ENCODE measurements around the gene GBGT1. TPM values are rescaled to one million over a fixed set of nuclear protein-coding genes. Genes with fewer than 3 reads are reported as not detected.

Gene GBGT1
- total RNA-seq, 3 donors from 2014 or later (not counting 1 experiment from before 2014, with no cell fraction given): 1.4 to 2.2 (median 1.7) TPM

DNA sequence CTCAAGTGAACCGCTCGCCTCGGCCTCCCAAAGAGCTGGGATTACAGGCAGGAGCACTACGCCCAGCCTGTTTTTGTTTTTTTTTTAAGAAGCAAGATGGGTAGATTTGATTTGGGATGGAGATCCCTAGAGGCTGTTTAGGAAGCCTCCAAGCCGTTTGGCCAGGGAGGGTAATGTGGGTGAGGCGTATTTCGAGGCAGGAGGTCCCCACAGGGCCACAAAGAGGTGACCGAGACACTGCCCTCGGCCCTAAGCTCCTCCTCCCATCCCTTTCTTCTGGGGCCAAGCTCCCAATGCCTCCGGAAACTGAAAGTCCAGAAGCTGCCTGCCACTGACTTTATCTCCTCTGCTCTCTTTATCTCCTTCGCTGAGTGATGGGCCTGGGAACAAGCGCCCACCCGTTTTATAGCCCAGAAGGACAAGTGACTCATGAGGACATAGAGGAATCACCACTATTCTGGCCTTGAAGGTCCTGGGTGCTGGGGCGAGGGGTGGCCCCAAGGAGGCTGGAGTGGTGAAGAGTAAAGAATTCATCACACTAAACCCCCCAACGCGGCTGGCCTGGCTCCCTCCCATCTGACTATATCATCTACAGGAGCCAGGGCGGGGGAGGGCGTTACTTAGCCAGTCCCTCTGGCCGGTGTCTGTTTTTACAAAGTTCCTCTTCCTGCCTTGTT is 40.6 kb downstream of the GBGT1 start:
- Mint-ChIP-seq H3K4me1 (peaks cover 50 to 76% of the 10 kb centered on the region in 2 donors), H3K27me3 (ENCODE audit: low read depth in 2 of 2) (no peaks in the 10 kb centered on the region), H3K27ac (peak overlapping the region; percentile 75 to 93), H3K36me3 (no peaks in the 10 kb centered on the region), H3K4me3 (peak overlapping the region; percentile 22), H3K9me3 (no peaks in the 10 kb centered on the region)
- no peak for ATAC-seq
- no peak for DNase-seq
- Histone ChIP-seq H3K27ac (ENCODE audit: low read length) (peak overlapping the region; percentile 21), H3K27me3 (ENCODE audit: control insufficient read depth, insufficient read depth, low read length) (no peaks in the 10 kb centered on the region), H3K4me1 (ENCODE audit: control insufficient read depth, insufficient read depth, low read length) (peaks cover 92% of the 10 kb centered on the region), H3K9me3 (ENCODE audit: control insufficient read depth, insufficient read depth, low read length) (no peaks in the 10 kb centered on the region), H3K4me3 (ENCODE audit: low read length) (no peak overlapping the region), H3K36me3 (ENCODE audit: control insufficient read depth, insufficient read depth, low read length) (peaks cover 3% of the 10 kb centered on the region)
- intact Hi-C loops (cut with micrococcal nuclease): no loop called here
- TF ChIP-seq, protein P1, sequence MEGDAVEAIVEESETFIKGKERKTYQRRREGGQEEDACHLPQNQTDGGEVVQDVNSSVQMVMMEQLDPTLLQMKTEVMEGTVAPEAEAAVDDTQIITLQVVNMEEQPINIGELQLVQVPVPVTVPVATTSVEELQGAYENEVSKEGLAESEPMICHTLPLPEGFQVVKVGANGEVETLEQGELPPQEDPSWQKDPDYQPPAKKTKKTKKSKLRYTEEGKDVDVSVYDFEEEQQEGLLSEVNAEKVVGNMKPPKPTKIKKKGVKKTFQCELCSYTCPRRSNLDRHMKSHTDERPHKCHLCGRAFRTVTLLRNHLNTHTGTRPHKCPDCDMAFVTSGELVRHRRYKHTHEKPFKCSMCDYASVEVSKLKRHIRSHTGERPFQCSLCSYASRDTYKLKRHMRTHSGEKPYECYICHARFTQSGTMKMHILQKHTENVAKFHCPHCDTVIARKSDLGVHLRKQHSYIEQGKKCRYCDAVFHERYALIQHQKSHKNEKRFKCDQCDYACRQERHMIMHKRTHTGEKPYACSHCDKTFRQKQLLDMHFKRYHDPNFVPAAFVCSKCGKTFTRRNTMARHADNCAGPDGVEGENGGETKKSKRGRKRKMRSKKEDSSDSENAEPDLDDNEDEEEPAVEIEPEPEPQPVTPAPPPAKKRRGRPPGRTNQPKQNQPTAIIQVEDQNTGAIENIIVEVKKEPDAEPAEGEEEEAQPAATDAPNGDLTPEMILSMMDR (IDR thresholded peaks at IDR 0.05): no peak
- 75% methylated on average over 18 of the region's 19 CpGs for WGBS (ENCODE audit: insufficient coverage)

DNA sequence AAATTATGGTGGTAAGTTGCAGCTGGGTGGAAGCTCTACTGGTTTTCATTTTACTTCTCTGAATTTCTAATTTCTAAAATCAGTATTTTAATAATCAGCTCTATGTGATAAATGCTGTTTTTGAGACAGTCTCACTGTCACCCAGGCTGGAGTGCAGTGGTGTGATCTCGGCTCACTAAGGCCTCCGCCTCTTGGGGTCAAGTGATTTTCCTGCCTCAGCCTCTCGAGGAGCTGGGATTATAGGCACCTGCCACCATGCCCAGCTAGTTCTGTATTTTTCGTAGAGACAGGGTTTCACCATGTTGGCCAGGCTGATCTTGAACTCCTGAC is 41.1 kb downstream of the GBGT1 start:
- no peaks in the 10 kb centered on the region for H3K9me3 ChIP-seq (ENCODE audit: control insufficient read depth, insufficient read depth, low read length)
- H3K27me3 Mint-ChIP-seq (ENCODE audit: low read depth in 2 of 2): no peaks in the 10 kb centered on the region
- H3K4me1 ChIP-seq (ENCODE audit: control insufficient read depth, insufficient read depth, low read length): peaks cover 92% of the 10 kb centered on the region
- H3K4me3 Mint-ChIP-seq: peak overlapping the region; percentile 45
- H3K36me3 Mint-ChIP-seq: no peaks in the 10 kb centered on the region
- TF ChIP-seq, protein P1 (IDR thresholded peaks at IDR 0.05): no peak
- peak overlapping the region; percentile 97 for H3K27ac ChIP-seq (ENCODE audit: low read length)
- H3K4me1 Mint-ChIP-seq: peaks cover 50 to 76% of the 10 kb centered on the region in 2 donors
- no peak overlapping the region for H3K4me3 ChIP-seq (ENCODE audit: low read length)
- ATAC-seq: no peak
- H3K27ac Mint-ChIP-seq: peak overlapping the region; percentile 75 to 93
- WGBS (ENCODE audit: insufficient coverage): 94% methylated on average over 4 of the region's 4 CpGs
- no peak for DNase-seq
- no peaks in the 10 kb centered on the region for H3K27me3 ChIP-seq (ENCODE audit: control insufficient read depth, insufficient read depth, low read length)
- peaks cover 3% of the 10 kb centered on the region for H3K36me3 ChIP-seq (ENCODE audit: control insufficient read depth, insufficient read depth, low read length)
- intact Hi-C loops (cut with micrococcal nuclease): no loop called here
- H3K9me3 Mint-ChIP-seq: no peaks in the 10 kb centered on the region

DNA sequence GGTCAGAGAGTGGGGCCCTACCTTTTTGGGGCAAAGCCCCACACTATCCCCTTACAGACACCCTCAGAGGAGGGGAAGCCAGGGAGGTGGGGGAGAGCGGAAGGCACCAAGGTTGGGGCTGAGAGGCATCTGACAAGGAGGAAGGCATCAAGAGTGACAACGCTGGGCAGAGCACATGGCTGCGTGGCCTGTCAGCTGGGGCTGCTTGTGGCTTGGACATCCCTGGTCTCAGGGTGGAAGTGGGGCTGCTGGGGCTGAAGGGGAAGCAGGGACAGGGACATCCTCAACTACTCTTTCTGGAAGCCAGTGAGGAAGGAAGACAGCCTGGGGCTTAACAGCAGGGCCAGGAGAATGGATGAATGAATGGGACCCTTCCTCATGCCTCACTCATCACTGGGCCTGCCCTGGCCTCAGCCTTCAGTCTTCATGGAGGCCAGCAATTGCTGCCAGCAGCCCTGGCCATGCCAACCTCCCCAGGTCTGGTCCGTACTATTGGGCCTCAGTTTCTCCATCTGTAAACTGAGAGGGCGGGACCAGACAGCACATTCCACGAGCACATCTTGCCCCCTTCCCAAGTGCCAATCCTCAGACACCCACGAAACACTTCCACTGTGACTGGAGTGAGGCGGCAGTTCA is 41.7 kb downstream of the GBGT1 start:
- no peaks in the 10 kb centered on the region for H3K36me3 Mint-ChIP-seq
- TF ChIP-seq, protein P1 (IDR thresholded peaks at IDR 0.05): no peak
- H3K27me3 Mint-ChIP-seq (ENCODE audit: low read depth in 2 of 2): no peaks in the 10 kb centered on the region
- intact Hi-C loops (cut with micrococcal nuclease): loop anchor here (1.0 kb wide), 1 partner anchor 27 kb away; no protein-coding TSS in a partner anchor
- Histone ChIP-seq H3K4me1 (ENCODE audit: control insufficient read depth, insufficient read depth, low read length) (peaks cover 92% of the 10 kb centered on the region), H3K36me3 (ENCODE audit: control insufficient read depth, insufficient read depth, low read length) (peaks cover 3% of the 10 kb centered on the region), H3K4me3 (ENCODE audit: low read length) (no peak overlapping the region), H3K9me3 (ENCODE audit: control insufficient read depth, insufficient read depth, low read length) (no peaks in the 10 kb centered on the region), H3K27ac (ENCODE audit: low read length) (peak overlapping the region; percentile 97), H3K27me3 (ENCODE audit: control insufficient read depth, insufficient read depth, low read length) (no peaks in the 10 kb centered on the region)
- peak overlapping the region; percentile 75 to 93 for H3K27ac Mint-ChIP-seq
- H3K4me3 Mint-ChIP-seq: peak overlapping the region; percentile 71
- H3K4me1 Mint-ChIP-seq: peaks cover 47 to 75% of the 10 kb centered on the region in 2 donors
- no peaks in the 10 kb centered on the region for H3K9me3 Mint-ChIP-seq
- DNase-seq (no peak), ATAC-seq (peak; percentile 1 to 25 (median 2))
- 71% methylated on average over 8 of the region's 8 CpGs for WGBS (ENCODE audit: insufficient coverage)

All from natural killer cell (primary cell).